Heart right ventricle (tissue), 16 donors: ENCODE measurements around the gene NSUN6. TPM values are rescaled to one million over a fixed set of nuclear protein-coding genes. Genes with fewer than 3 reads are reported as not detected.

Experiments
- ATAC-seq, 8 donors: fragments of 200-7000 bp; cut with Tn5 transposase; one replicate each; pipeline ENCODE4 v1.9.1; 2020; ENCODE audit warnings: mild to moderate bottlenecking in 8 of 8, moderate library complexity in 8 of 8, moderate number of reproducible peaks in 1 of 8
- DNase-seq, 2 donors: peaks; one replicate each; pipeline ENCODE4 v3.0.0-alpha.2; 2020
- H3K27ac ChIP-seq, 10 donors: fragments of 200-600 bp; sonication (generic) in 2 of 10; one replicate each; pipeline versions ENCODE4 v1.5.0 to v1.8.0; 2020 to 2022; ENCODE audit warnings: mild to moderate bottlenecking in 3 of 10
- H3K27me3 ChIP-seq, 7 donors: fragments of 200-600 bp; one replicate each; pipeline ENCODE4 v1.8.0; 2021 to 2022; ENCODE audit warnings: mild to moderate bottlenecking in 2 of 7
- H3K36me3 ChIP-seq, 9 donors: fragments of 200-600 bp; sonication (generic) in 1 of 9; one replicate each; pipeline versions ENCODE4 v1.5.0 to v1.8.0; 2020 to 2022; ENCODE audit warnings: mild to moderate bottlenecking in 2 of 9
- H3K4me1 ChIP-seq, 9 donors: fragments of 200-600 bp; sonication (generic) in 1 of 9; one replicate each; pipeline versions ENCODE4 v1.5.0 to v1.8.0; 2020 to 2022; ENCODE audit warnings: mild to moderate bottlenecking in 4 of 9
- H3K4me3 ChIP-seq, 10 donors: fragments of 200-600 bp; sonication (generic) in 2 of 10; one replicate each; pipeline versions ENCODE4 v1.5.0 to v1.8.0; 2020 to 2022; ENCODE audit warnings: mild to moderate bottlenecking in 7 of 10, moderate library complexity in 2 of 10
- H3K9me3 ChIP-seq, 11 donors: fragments of 200-600 bp in 10 of 11; sonication (generic) in 2 of 11; one replicate each; pipeline versions ENCODE4 v1.5.0 to v1.8.0; 2013 to 2022; ENCODE audit warnings: mild to moderate bottlenecking in 2 of 11, control low read depth in 1 of 11, moderate library complexity in 1 of 11
- CTCF ChIP-seq, 9 donors: fragments of 200-600 bp; sonication (generic) in 2 of 9; IDR thresholded peaks; one replicate each; pipeline versions ENCODE4 v1.5.0 to v1.8.0; 2021 to 2022; ENCODE audit warnings: antibody characterized with exemption in 9 of 9, mild to moderate bottlenecking in 5 of 9, moderate library complexity in 1 of 9
- WGBS, 2 donors: extraction: QIAGEN DNeasy Blood & Tissue Kit; methylation state at CpG; one replicate each; pipeline ENCODE4 v1.1.7; 2013; ENCODE audit warnings: inconsistent platforms in 1 of 2; 5-methylcytosine and 5-hydroxymethylcytosine counted together
- intact Hi-C, 10 donors: fragments of 100-400 bp; cut with DNase I; formaldehyde crosslinking; loops; one replicate each; pipeline versions ENCODE4 v1.11.1 to v1.14.2; 2022
- polyA plus RNA-seq, 2 donors: library from polyadenylated mRNA; stranded (reverse); fragments of 200-250 nt; gene quantifications; one replicate each; pipeline ENCODE4 v1.2.3, GENCODE V29; 2013
- total RNA-seq, 10 donors: library from RNA; stranded (reverse); fragmentation: NEBNext Ultra II Directional in 3 of 10; extraction: Animal tissue kit (Norgen Biotek cat#: 25700) in 3 of 10; gene quantifications; one replicate each; pipeline versions ENCODE4 v1.2.1 to v1.2.4, GENCODE V29; 2021 to 2023
- donor health status: Arrhythmogenic right ventricular cardiomyopathy.
- donor health status: ischemic (EF 13 %, LVEDD 7.1; RV severe dilation, severe dysfunction).
- donor health status: healthy with polysubstance abuse.
- donor health status: DM: no; HTN: yes; CAD: no.
- donor health status: DM: no; HTN: no; CAD: no.
- donor health status: ischemic (EF 25% LVEDD 6.9; RV normal size, moderate dysfunction).
- donor health status: ischemic (EF 25% LVEDD 5.7; RV mildly dilated, moderate dysfunction).
- donor health status: healthy.
- donor health status: DM: yes; HTN: yes; CAD: no.
- donor health status: Ischemic cardiomyopathy.
- donor health status: ischemic (EF 35%, LVEDD 5.7; RV mildly dilated, moderate dysfunction).
- donor health status: nonischemic (EF 11% LVEDD 7.7; RV severe dilation, severe dysfunction).
- donor health status: DM: yes; HTN: yes; CAD: no.
- donor health status: PGD.
- donor health status: ischemic (EF 29% LVEDD 5.4; RV normal size, mild dysfunction).
- donor health status: nonischemic (EF 23%, LVEDD 6.1; RV moderate dilation, normal function).

NSUN6 gene
- total and polyA plus RNA-seq, 12 donors, result 4.9 to 13.5 (median 8.7) TPM

- WGBS, 2 donors, result 95 to 99% methylated on average over 6 of the region's 6 CpGs
- H3K4me3 ChIP-seq, result no peak overlapping the region
- no peaks in the 10 kb centered on the region for H3K27me3 ChIP-seq
- intact Hi-C loops, result no loop called here
- H3K27ac ChIP-seq, result no peak overlapping the region
- H3K4me1 ChIP-seq, result no peaks in the 10 kb centered on the region
- peaks cover 0 to 88% (median 0%) of the 10 kb centered on the region in 11 donors for H3K9me3 ChIP-seq
- peaks cover 0 to 37% (median 0%) of the 10 kb centered on the region in 9 donors for H3K36me3 ChIP-seq
- no peak for TF ChIP-seq CTCF (IDR thresholded peaks at IDR 0.05)
- DNase-seq (no peak), ATAC-seq (no peak)
Observed at GRCh38 chr10:18563003-18563726, 88.2 kb downstream of the NSUN6 start.

GRCh38 chr10:18561861-18562551 lies 89.4 kb downstream of the NSUN6 start:
- no peak for TF ChIP-seq CTCF (IDR thresholded peaks at IDR 0.05)
- DNase-seq, result no peak
- 97 to 99% methylated on average over 8 of the region's 8 CpGs for WGBS, 2 donors
- intact Hi-C loops, result no loop called here
- no peak overlapping the region for H3K4me3 ChIP-seq
- H3K27ac ChIP-seq, result no peak overlapping the region
- peaks cover 0 to 46% (median 3%) of the 10 kb centered on the region in 9 donors for H3K36me3 ChIP-seq
- peaks cover 0 to 90% (median 0%) of the 10 kb centered on the region in 11 donors for H3K9me3 ChIP-seq
- no peaks in the 10 kb centered on the region for H3K4me1 ChIP-seq
- no peaks in the 10 kb centered on the region for H3K27me3 ChIP-seq
- ATAC-seq, result no peak

GRCh38 chr10:18557960-18558359 lies 93.4 kb downstream of the NSUN6 start:
- WGBS, 2 donors, result 95 to 100% methylated on average over 1 of the region's 1 CpG
- no peak overlapping the region for H3K4me3 ChIP-seq
- no peak for TF ChIP-seq CTCF (IDR thresholded peaks at IDR 0.05)

DNA sequence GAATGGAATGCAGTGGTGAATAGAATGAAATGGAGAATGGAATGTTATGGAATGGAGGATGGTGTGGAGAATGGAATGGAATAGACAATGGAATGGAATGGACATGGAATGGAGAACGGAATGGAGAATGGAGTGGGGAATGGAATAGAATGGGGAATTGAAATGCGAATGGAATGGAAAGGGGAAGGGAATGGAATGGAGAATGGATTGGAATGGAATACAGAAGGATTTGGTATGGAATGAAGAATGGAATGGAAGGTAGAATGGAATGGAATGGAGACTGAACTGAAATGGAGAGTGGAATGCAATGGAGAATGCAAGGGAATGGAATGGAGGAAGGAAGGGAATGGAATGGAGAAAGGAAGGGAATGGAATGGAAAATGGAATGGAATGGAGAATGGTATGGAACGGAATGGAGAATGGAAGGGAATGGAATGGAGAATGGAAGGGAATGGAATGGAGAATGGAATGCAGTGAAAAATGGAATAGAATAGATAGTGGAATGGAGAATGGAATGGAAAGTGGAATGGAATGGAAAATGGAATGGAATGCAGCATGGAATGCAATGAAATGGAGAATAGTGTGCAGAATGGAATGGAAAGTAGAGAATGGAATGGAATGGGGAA lies 94.8 kb downstream of the NSUN6 start:
- no peak for TF ChIP-seq CTCF (IDR thresholded peaks at IDR 0.05)
- H3K4me3 ChIP-seq, result no peak overlapping the region
- 99% methylated on average over 3 of the region's 3 CpGs for WGBS, 2 donors
- DNase-seq (no peak), ATAC-seq (no peak)
- H3K4me1 ChIP-seq, result no peaks in the 10 kb centered on the region
- H3K9me3 ChIP-seq, result peaks cover 0 to 71% (median 0%) of the 10 kb centered on the region in 11 donors
- no peak overlapping the region for H3K27ac ChIP-seq
- intact Hi-C loops, result no loop called here
- H3K36me3 ChIP-seq, result peaks cover 0 to 77% (median 7%) of the 10 kb centered on the region in 9 donors
- no peaks in the 10 kb centered on the region for H3K27me3 ChIP-seq

More at GRCh38 chr10:18557960-18558359, 93.4 kb downstream of the NSUN6 start:
- no peaks in the 10 kb centered on the region for H3K27me3 ChIP-seq
- ATAC-seq (no peak), DNase-seq (no peak)
- intact Hi-C loops, result no loop called here
- H3K9me3 ChIP-seq, result peaks cover 0 to 83% (median 0%) of the 10 kb centered on the region in 11 donors
- no peaks in the 10 kb centered on the region for H3K4me1 ChIP-seq
- peaks cover 0 to 83% (median 7%) of the 10 kb centered on the region in 9 donors for H3K36me3 ChIP-seq
- H3K27ac ChIP-seq, result no peak overlapping the region
